ENCODE measurements around the gene SERF2. TPM values are rescaled to one million over a fixed set of nuclear protein-coding genes. Genes with fewer than 3 reads are reported as not detected.

SERF2 gene
- total and polyA plus RNA-seq, 2 of the 13 experiments (the other 11 are each of a cell fraction or from before 2014, with no cell fraction given) = 811 to 1,257 TPM

DNA sequence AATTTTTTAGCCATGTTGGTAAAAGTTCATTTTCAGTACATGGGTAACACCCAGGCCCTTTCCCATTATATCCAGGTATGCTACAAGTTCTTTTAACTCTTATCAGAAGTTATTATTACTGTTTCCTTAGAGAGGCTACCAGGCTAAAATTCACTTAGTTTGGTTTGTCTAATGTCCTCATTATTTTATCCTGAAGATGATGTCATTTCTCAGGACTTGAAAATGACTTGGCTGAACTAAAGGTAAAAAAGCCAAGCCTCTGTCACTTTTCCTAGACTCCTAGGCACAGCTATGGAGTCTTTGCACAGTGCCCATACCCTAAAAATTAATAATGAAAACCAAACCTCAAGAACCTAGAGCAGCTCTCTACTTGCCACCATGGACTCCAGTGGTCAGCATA lies 19.5 kb upstream of the SERF2 start:
- Histone ChIP-seq H2AFZ (ENCODE audit: low read length) (no peak overlapping the region), H3K9ac (ENCODE audit: insufficient read depth, low read depth, low read length) (no peak overlapping the region), H3K79me2 (ENCODE audit: insufficient read depth, low read length) (no peaks in the 10 kb centered on the region), H3K4me2 (ENCODE audit: low read depth, low read length) (no peak overlapping the region), H3K9me3 (ENCODE audit: low read length) (no peaks in the 10 kb centered on the region), H3K4me1 (ENCODE audit: insufficient read depth, low read length) (peaks cover 15% of the 10 kb centered on the region), H4K20me1 (ENCODE audit: insufficient read depth, low read length) (no peaks in the 10 kb centered on the region), H3K4me3 (replicated peaks in 1 of 3; ENCODE audit: insufficient read depth in 1 of 3, low read depth in 2 of 3, low read length in 3 of 3) (no peak overlapping the region), H3K36me3 (replicated peaks in 1 of 2; ENCODE audit: control insufficient read depth in 1 of 2, insufficient read depth in 2 of 2, low read length in 2 of 2) (peaks cover 8 to 55% of the 10 kb centered on the region in 2 experiments), H3K27ac (ENCODE audit: extremely low read length, insufficient read depth, low read length) (no peak overlapping the region), H3K27me3 (ENCODE audit: control insufficient read depth in 1 of 2, insufficient read depth in 2 of 2, low read length in 2 of 2) (no peaks in the 10 kb centered on the region)
- DNase-seq (ENCODE audit: low spot score) = no peak
- CTCF ChIA-PET (ENCODE audit: low intra/inter-chr PET ratio, low total read pairs) = no interaction called here
- ATAC-seq = no peak
- intact Hi-C loops (cut with micrococcal nuclease; ENCODE audit: unreplicated experiment) = no loop called here
- TF ChIP-seq ATF7 (IDR thresholded peaks at IDR 0.05) (peak; percentile 58), ATF7 (CRISPR knock-in tag; IDR thresholded peaks at IDR 0.05) (no peak), CREB1 (IDR thresholded peaks at IDR 0.05) (no peak), CREB1 (CRISPR knock-in tag; IDR thresholded peaks at IDR 0.05) (no peak)
- POLR2A ChIA-PET = no interaction called here
- no peak for FAIRE-seq
- BruUV-seq (replicated peaks) = no TSS peak
- in situ Hi-C loops (cut with HindIII; ENCODE audit: extremely low pct_ligation_motif_present, low pct_unique_long_range_greater_than_20kb) = loop anchor here (10.0 to 25.0 kb wide), 2 partner anchors 258 to 335 kb away; partner anchors contain the start of gene MAP1A

DNA sequence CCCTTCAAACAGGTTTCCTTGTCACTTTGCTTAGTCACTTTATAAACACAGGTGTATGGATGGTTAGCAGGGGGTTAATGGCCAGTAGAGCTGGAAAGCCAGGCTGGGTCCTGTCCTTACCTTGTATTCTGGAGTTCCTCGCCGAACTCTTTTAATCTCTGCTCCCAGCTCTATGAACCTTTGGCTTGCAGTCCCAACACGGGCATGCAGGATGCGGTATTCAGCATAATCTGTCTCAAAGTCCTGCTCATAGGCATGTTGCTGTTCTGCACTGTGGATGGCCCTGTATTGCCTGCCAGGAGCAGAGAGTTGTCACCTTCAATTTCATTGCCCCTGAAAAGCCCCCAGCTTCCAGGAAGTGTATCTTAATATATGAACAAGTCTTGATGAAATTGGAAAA lies 18.1 kb upstream of the SERF2 start:
- Histone ChIP-seq H3K27me3 (ENCODE audit: control insufficient read depth in 1 of 2, insufficient read depth in 2 of 2, low read length in 2 of 2) (no peaks in the 10 kb centered on the region), H3K9me3 (ENCODE audit: low read length) (no peaks in the 10 kb centered on the region), H3K4me1 (ENCODE audit: insufficient read depth, low read length) (peaks cover 15% of the 10 kb centered on the region), H3K4me3 (replicated peaks in 1 of 3; ENCODE audit: insufficient read depth in 1 of 3, low read depth in 2 of 3, low read length in 3 of 3) (no peak overlapping the region), H3K9ac (ENCODE audit: insufficient read depth, low read depth, low read length) (no peak overlapping the region), H4K20me1 (ENCODE audit: insufficient read depth, low read length) (no peaks in the 10 kb centered on the region), H3K36me3 (replicated peaks in 1 of 2; ENCODE audit: control insufficient read depth in 1 of 2, insufficient read depth in 2 of 2, low read length in 2 of 2) (peaks cover 6 to 44% of the 10 kb centered on the region in 2 experiments), H3K4me2 (ENCODE audit: low read depth, low read length) (no peak overlapping the region), H3K27ac (ENCODE audit: extremely low read length, insufficient read depth, low read length) (no peak overlapping the region), H3K79me2 (ENCODE audit: insufficient read depth, low read length) (no peaks in the 10 kb centered on the region), H2AFZ (ENCODE audit: low read length) (no peak overlapping the region)
- no TSS peak for BruUV-seq (replicated peaks)
- CTCF ChIA-PET (ENCODE audit: low intra/inter-chr PET ratio, low total read pairs) = no interaction called here
- 80% methylated on average over 4 of the region's 4 CpGs for WGBS (ENCODE audit: low lambda C conversion rate)
- intact Hi-C loops (cut with micrococcal nuclease; ENCODE audit: unreplicated experiment) = no loop called here
- FAIRE-seq (no peak), DNase-seq (ENCODE audit: low spot score) (no peak), ATAC-seq (no peak)
- in situ Hi-C loops (cut with HindIII; ENCODE audit: extremely low pct_ligation_motif_present, low pct_unique_long_range_greater_than_20kb) = loop anchor here (10.0 to 25.0 kb wide), 2 partner anchors 259 to 337 kb away; partner anchors contain the start of gene MAP1A
- peak; percentile 46 for TF ChIP-seq POLR2G (IDR thresholded peaks at IDR 0.05; ENCODE audit: low read depth, low read length)
- peak; percentile 15; the same call in 1 of the 2 replicates for TF ChIP-seq ZNF652 (CRISPR knock-in tag; IDR thresholded peaks at IDR 0.05; ENCODE audit: borderline replicate concordance, low read depth)
- TF ChIP-seq SMC3 (IDR thresholded peaks at IDR 0.05; ENCODE audit: low read length) = no peak
- POLR2A ChIA-PET = interaction anchor here (0.9 to 4.0 kb wide), 2 partner anchors 16 to 19 kb away, joined by 3 to 31 read pairs; no protein-coding TSS in a partner anchor

Measured in HepG2 (cell line).